ENCODE data around the gene AKAP13.
"Not testable (repeated sequence)": the region's sequence is repeated elsewhere in the genome, so short reads cannot be mapped to it uniquely, and the experiment has no call there.

Gene AKAP13

GRCh38 chr15:85350395-85350794 lies 30.0 kb upstream of the AKAP13 start:
- DNase-seq: no peak

GRCh38 chr15:85351501-85351900 lies 28.9 kb upstream of the AKAP13 start:
- not testable (repeated sequence) for DNase-seq

GRCh38 chr15:85351965-85352364 lies 28.4 kb upstream of the AKAP13 start:
- no peak for DNase-seq

- DNase-seq: no peak
Observed at GRCh38 chr15:85353516-85353915, 26.9 kb upstream of the AKAP13 start.

- no peak for DNase-seq
Observed at GRCh38 chr15:85354461-85354860, 25.9 kb upstream of the AKAP13 start.

- no peak for DNase-seq
Observed at GRCh38 chr15:85354948-85355347, 25.5 kb upstream of the AKAP13 start.

- no peak for DNase-seq
Observed at GRCh38 chr15:85356276-85356675, 24.1 kb upstream of the AKAP13 start.

- DNase-seq: no peak
Observed at GRCh38 chr15:85361323-85361722, 19.1 kb upstream of the AKAP13 start.

GRCh38 chr15:85362436-85363081 lies 17.8 kb upstream of the AKAP13 start:
- DNase-seq: no peak

- DNase-seq: no peak
Observed at GRCh38 chr15:85365980-85366379, 14.4 kb upstream of the AKAP13 start.

GRCh38 chr15:85367741-85368140 lies 12.7 kb upstream of the AKAP13 start:
- no peak for DNase-seq

GRCh38 chr15:85374831-85375230 lies 5.6 kb upstream of the AKAP13 start:
- DNase-seq: no peak

- no peak for DNase-seq
Observed at GRCh38 chr15:85377269-85377668, 3.1 kb upstream of the AKAP13 start.

GRCh38 chr15:85377986-85378385 lies 2.4 kb upstream of the AKAP13 start:
- no peak for DNase-seq

- peak; percentile 44 for DNase-seq
Observed at GRCh38 chr15:85379403-85380131, 836 bp upstream of the AKAP13 start.

- peak; percentile 57 for DNase-seq
Observed at GRCh38 chr15:85380812-85381642, 624 bp downstream of the AKAP13 start.

- no peak for DNase-seq
Observed at GRCh38 chr15:85381850-85382751, 1.7 kb downstream of the AKAP13 start.

- no peak for DNase-seq
Observed at GRCh38 chr15:85382942-85383341, 2.5 kb downstream of the AKAP13 start.

- DNase-seq: no peak
Observed at GRCh38 chr15:85383470-85384148, 3.2 kb downstream of the AKAP13 start.

- DNase-seq: no peak
Observed at GRCh38 chr15:85386261-85386660, 5.9 kb downstream of the AKAP13 start.

- DNase-seq: no peak
Observed at GRCh38 chr15:85388566-85389305, 8.3 kb downstream of the AKAP13 start.

Measured in activated CD4-positive, alpha-beta T cell treated with anti-CD3 and anti-CD28 coated beads for 48 hours (primary cell).